CD4-positive, CD25-positive, alpha-beta regulatory T cell (primary cell): ENCODE data around the gene C10orf90. TPM values are rescaled to one million over a fixed set of nuclear protein-coding genes. Genes with fewer than 3 reads are reported as not detected.

Source experiments
- ATAC-seq, 2 donors: fragments of 150-1000 bp; cut with Tn5 transposase; one replicate each; pipeline ENCODE4 v1.10.0; 2021; ENCODE audit warnings: low read depth in 2 of 2, moderate number of reproducible peaks in 2 of 2, moderate library complexity in 1 of 2
- DNase-seq, 3 donors: peaks; one replicate each; pipeline versions ENCODE4 v3.0.0 to v3.0.0-alpha.2; 2012 to 2022; ENCODE audit warnings: mixed read lengths in 1 of 3
- H3K27ac ChIP-seq: one replicate; pipeline ENCODE4 v1.7.0; 2013; ENCODE audit warnings: mild to moderate bottlenecking, low read length; ENCODE audit not compliant: insufficient read depth, poor library complexity, severe bottlenecking
- H3K27me3 ChIP-seq: one replicate; pipeline ENCODE4 v1.7.0; 2013; ENCODE audit warnings: low read length; ENCODE audit not compliant: control insufficient read depth, insufficient read depth
- H3K36me3 ChIP-seq: one replicate; pipeline ENCODE4 v1.7.0; 2013; ENCODE audit warnings: mild to moderate bottlenecking, low read length, moderate library complexity; ENCODE audit not compliant: control insufficient read depth, insufficient read depth
- H3K4me1 ChIP-seq: 2 replicates; pipeline ENCODE4 v1.7.0; 2013; ENCODE audit warnings: mild to moderate bottlenecking, low read length; ENCODE audit not compliant: insufficient read depth, control insufficient read depth, poor library complexity, severe bottlenecking
- H3K4me3 ChIP-seq: one replicate; pipeline ENCODE4 v1.7.0; 2013; ENCODE audit warnings: low read depth, mild to moderate bottlenecking, low read length, moderate library complexity
- H3K9me3 ChIP-seq, 2 experiments: 1 replicate in 1 of 2; 2 replicates in 1 of 2; pipeline ENCODE4 v1.7.0; 2013; ENCODE audit warnings: low read length in 2 of 2, mild to moderate bottlenecking in 1 of 2, moderate library complexity in 1 of 2; ENCODE audit not compliant: control insufficient read depth in 2 of 2
- H3K27ac Mint-ChIP-seq, 3 donors: one replicate each; pipeline ENCODE4 v1.8.0; 2020 to 2022; ENCODE audit warnings: mild to moderate bottlenecking in 3 of 3, mixed read lengths in 3 of 3, moderate library complexity in 2 of 3
- H3K27me3 Mint-ChIP-seq: one replicate; pipeline ENCODE4 v1.8.0; 2022; ENCODE audit warnings: mild to moderate bottlenecking, mixed read lengths
- H3K36me3 Mint-ChIP-seq: one replicate; pipeline ENCODE4 v1.8.0; 2020; ENCODE audit warnings: mixed read lengths
- H3K4me1 Mint-ChIP-seq, 4 donors: one replicate each; pipeline ENCODE4 v1.8.0; 2020 to 2022; ENCODE audit warnings: mixed read lengths in 4 of 4, mild to moderate bottlenecking in 1 of 4
- H3K4me3 Mint-ChIP-seq, 4 donors: one replicate each; pipeline ENCODE4 v1.8.0; 2020 to 2022; ENCODE audit warnings: mild to moderate bottlenecking in 4 of 4, mixed read lengths in 4 of 4, moderate library complexity in 3 of 4
- H3K9me3 Mint-ChIP-seq, 7 donors: one replicate each; pipeline ENCODE4 v1.8.0; 2020 to 2022; ENCODE audit warnings: mixed read lengths in 7 of 7, mild to moderate bottlenecking in 3 of 7, moderate library complexity in 2 of 7
- polyA plus RNA-seq, 4 donors: library from polyadenylated mRNA; unstranded; fragments of 300-500 nt; fragmentation: Illumina TruSeq; gene quantifications; one replicate each; pipeline ENCODE4 v1.2.3, GENCODE V29; 2021
- total RNA-seq: library from RNA; stranded (reverse); gene quantifications from one replicate; pipeline ENCODE4 v1.2.3, GENCODE V29; 2022

Gene C10orf90
- total and polyA plus RNA-seq, 5 donors from 2014 or later: not detected

DNA sequence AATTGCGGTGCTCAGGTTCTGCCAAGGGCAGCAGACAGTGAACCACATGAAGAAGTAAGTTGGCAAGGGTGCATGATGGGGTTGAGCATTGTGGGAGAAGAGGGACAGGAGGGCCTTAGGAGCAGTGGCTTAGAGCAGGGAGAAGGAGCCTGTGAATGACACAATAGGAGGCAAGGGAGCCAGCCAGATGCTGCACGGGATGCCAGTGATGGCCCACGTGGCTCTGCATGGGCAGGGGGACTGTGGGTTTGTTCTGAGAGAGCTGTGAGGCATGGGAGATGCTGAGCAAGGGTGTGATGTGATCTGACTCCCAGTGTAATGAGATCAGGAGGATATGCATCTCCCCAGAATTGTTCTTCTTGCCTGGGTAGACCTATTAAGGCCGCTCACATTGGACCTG, 60.9 kb downstream of the C10orf90 start:
- H3K9me3 Mint-ChIP-seq: peaks cover 0 to 2% (median 0%) of the 10 kb centered on the region in 7 donors
- H3K27me3 Mint-ChIP-seq: peaks cover 9% of the 10 kb centered on the region
- no peak for ATAC-seq
- H3K4me1 Mint-ChIP-seq: no peaks in the 10 kb centered on the region
- H3K4me1 ChIP-seq: no peaks in the 10 kb centered on the region
- H3K4me3 ChIP-seq: no peak overlapping the region
- H3K36me3 Mint-ChIP-seq: no peaks in the 10 kb centered on the region
- no peaks in the 10 kb centered on the region for H3K9me3 ChIP-seq
- no peak overlapping the region for H3K27ac Mint-ChIP-seq
- no peak for DNase-seq
- H3K27me3 ChIP-seq: no peaks in the 10 kb centered on the region
- no peak overlapping the region for H3K27ac ChIP-seq
- no peak overlapping the region for H3K4me3 Mint-ChIP-seq
- no peaks in the 10 kb centered on the region for H3K36me3 ChIP-seq

DNA sequence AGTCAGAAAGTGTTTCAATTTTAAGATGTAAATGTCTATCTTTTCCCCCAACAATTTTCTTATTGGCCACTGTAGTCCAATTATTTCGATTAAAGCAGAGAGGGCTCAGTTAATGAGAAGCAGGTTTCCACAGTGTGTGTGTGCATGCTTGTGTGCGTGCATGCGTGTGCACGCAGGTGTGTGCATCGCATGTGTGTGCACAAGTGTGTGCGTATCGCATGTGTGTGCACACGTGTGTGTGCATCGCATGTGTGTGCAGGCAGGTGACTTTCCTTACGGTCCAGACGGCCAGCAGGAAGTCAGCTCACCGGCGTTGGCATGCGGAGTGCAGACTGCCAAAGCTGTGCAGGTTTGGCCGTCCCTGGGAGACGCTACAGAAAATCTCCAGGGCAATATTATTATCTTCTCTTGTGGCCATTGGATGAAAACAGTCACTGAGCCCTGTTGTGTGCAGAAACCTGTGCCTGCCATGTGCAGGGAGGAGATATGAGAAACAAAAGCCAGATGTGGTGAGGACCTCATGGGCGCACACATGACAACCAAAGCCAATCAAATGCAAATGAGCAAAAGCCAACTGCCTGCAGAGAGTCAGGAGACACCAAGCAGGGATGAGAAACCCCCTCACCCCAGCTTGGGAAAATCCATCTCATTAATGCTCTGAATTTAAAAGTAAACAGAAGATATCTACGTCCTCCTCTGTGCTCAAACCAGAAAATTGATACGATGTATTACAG, 70.4 kb downstream of the C10orf90 start:
- H3K4me3 ChIP-seq: no peak overlapping the region
- ATAC-seq: no peak
- H3K4me1 Mint-ChIP-seq: no peaks in the 10 kb centered on the region

DNA sequence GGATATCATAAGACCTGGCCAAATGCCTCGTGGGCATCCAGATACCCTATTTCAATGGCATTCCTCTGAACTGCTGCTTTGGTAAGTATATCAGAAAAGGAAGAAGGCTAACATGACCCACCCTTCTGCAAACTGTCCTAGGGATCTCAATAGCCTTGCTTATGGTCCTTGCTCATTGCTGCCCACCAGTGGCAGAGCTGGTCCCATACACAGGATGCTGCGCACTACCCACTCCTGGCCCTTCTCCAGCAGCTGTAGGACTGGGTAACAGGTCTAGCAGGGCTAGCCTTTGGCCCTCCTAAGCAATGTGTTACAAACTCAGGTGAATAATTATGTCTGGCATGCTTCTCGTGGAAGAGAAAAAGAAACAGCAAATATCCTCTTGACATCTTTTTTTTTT, 72.5 kb downstream of the C10orf90 start:
- ATAC-seq: peak in 1 of 2 donors; percentile 47
- no peak overlapping the region for H3K27ac ChIP-seq
- no peaks in the 10 kb centered on the region for H3K4me1 Mint-ChIP-seq
- no peak overlapping the region for H3K4me3 Mint-ChIP-seq
- H3K27me3 ChIP-seq: no peaks in the 10 kb centered on the region
- H3K27ac Mint-ChIP-seq: no peak overlapping the region
- peaks cover 0 to 2% (median 0%) of the 10 kb centered on the region in 7 donors for H3K9me3 Mint-ChIP-seq
- no peaks in the 10 kb centered on the region for H3K36me3 ChIP-seq
- H3K36me3 Mint-ChIP-seq: no peaks in the 10 kb centered on the region
- peak in 1 of 3 donors; percentile 4 for DNase-seq
- H3K9me3 ChIP-seq: no peaks in the 10 kb centered on the region
- H3K4me1 ChIP-seq: no peaks in the 10 kb centered on the region
- peaks cover 5% of the 10 kb centered on the region for H3K27me3 Mint-ChIP-seq
- H3K4me3 ChIP-seq: no peak overlapping the region

More for the DNA sequence above, 70.4 kb downstream of the C10orf90 start:
- H3K36me3 ChIP-seq: no peaks in the 10 kb centered on the region
- no peak overlapping the region for H3K4me3 Mint-ChIP-seq
- H3K27me3 Mint-ChIP-seq: no peaks in the 10 kb centered on the region
- no peaks in the 10 kb centered on the region for H3K36me3 Mint-ChIP-seq
- no peak for DNase-seq
- H3K9me3 ChIP-seq: no peaks in the 10 kb centered on the region
- no peak overlapping the region for H3K27ac Mint-ChIP-seq
- H3K27me3 ChIP-seq: no peaks in the 10 kb centered on the region
- no peaks in the 10 kb centered on the region for H3K4me1 ChIP-seq
- no peak overlapping the region for H3K27ac ChIP-seq
- H3K9me3 Mint-ChIP-seq: no peaks in the 10 kb centered on the region

DNA sequence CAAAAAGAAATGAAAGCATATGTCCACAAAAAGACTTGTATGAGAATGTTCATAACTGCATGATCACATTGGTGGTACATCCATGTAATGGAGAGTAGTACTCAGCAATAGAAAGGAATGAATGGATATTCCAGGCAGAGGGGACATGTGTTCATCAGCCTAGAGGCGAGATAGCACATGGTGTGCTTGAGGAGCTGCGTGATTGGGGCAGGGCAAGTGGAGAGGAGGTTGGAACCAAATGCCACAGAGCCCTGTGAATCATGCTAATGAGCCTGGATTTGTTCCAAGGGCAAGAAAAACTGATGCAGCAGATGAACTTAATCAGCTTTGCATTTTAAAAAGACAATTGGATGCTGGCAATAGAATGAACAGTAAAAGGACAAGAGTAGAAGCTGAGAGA, 73.3 kb downstream of the C10orf90 start:
- H3K36me3 Mint-ChIP-seq: no peaks in the 10 kb centered on the region
- peaks cover 5% of the 10 kb centered on the region for H3K27me3 Mint-ChIP-seq
- Histone ChIP-seq H3K36me3 (no peaks in the 10 kb centered on the region), H3K4me3 (no peak overlapping the region), H3K27ac (no peak overlapping the region), H3K27me3 (peaks cover 3% of the 10 kb centered on the region), H3K9me3 (no peaks in the 10 kb centered on the region), H3K4me1 (no peaks in the 10 kb centered on the region)
- H3K4me1 Mint-ChIP-seq: no peaks in the 10 kb centered on the region
- no peak overlapping the region for H3K4me3 Mint-ChIP-seq
- no peak for DNase-seq
- no peak for ATAC-seq
- H3K27ac Mint-ChIP-seq: no peak overlapping the region
- H3K9me3 Mint-ChIP-seq: peaks cover 0 to 2% (median 0%) of the 10 kb centered on the region in 7 donors

DNA sequence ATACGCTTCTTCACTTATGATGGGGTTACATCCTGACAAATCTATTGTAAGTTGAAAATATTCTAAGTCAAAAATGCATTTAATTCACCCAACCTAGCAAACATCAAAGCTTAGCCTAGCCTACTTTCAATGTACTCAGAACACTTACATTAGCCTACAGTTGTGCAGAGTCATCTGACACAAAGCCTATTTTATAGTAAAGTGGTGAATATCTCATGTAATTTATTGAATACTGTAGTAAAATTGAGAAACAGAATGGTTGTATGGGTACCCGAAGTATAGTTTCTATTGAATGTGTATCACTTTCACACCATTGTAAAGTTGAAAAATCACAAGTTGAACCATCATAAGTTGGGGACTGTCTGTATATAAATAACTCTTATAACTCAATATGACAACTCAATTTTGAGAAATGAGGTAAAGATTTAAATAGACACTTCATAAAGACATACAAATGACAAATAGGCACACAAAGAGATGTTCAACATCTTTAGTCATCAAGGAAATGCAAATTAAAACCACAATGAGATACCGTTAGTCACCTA, 73.9 kb downstream of the C10orf90 start:
- no peaks in the 10 kb centered on the region for H3K9me3 ChIP-seq
- Mint-ChIP-seq H3K36me3 (no peaks in the 10 kb centered on the region), H3K4me1 (no peaks in the 10 kb centered on the region), H3K27me3 (peaks cover 5% of the 10 kb centered on the region), H3K27ac (no peak overlapping the region), H3K9me3 (peaks cover 0 to 2% (median 0%) of the 10 kb centered on the region in 7 donors), H3K4me3 (no peak overlapping the region)
- no peaks in the 10 kb centered on the region for H3K36me3 ChIP-seq
- DNase-seq (no peak), ATAC-seq (no peak)
- no peaks in the 10 kb centered on the region for H3K4me1 ChIP-seq
- H3K4me3 ChIP-seq: no peak overlapping the region
- no peak overlapping the region for H3K27ac ChIP-seq
- peaks cover 3% of the 10 kb centered on the region for H3K27me3 ChIP-seq

DNA sequence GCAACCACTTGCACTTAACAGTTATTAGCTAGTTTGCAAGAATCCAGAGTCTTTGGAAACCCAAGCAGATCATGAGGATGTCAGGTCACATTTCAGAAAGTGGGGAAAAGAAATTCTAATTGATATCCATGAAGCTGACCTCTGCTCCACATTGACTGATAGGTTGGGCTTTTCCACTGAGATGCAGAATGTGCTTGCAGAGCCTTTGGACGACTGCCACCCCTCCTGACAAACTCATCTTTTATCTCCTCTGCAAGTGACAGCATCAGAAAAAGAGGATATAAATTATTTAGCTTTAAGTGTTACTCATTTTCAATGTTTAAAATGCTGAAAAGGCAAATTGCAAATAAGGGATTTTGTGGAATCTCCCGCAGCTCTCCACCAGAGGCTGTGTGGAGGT, 75.3 kb downstream of the C10orf90 start:
- Mint-ChIP-seq H3K36me3 (no peaks in the 10 kb centered on the region), H3K9me3 (peaks cover 0 to 3% (median 0%) of the 10 kb centered on the region in 7 donors), H3K4me1 (no peaks in the 10 kb centered on the region), H3K27me3 (peaks cover 5% of the 10 kb centered on the region), H3K4me3 (no peak overlapping the region), H3K27ac (no peak overlapping the region)
- Histone ChIP-seq H3K27me3 (peaks cover 3% of the 10 kb centered on the region), H3K4me3 (no peak overlapping the region), H3K9me3 (no peaks in the 10 kb centered on the region), H3K4me1 (no peaks in the 10 kb centered on the region), H3K36me3 (no peaks in the 10 kb centered on the region), H3K27ac (no peak overlapping the region)
- DNase-seq (no peak), ATAC-seq (no peak)

DNA sequence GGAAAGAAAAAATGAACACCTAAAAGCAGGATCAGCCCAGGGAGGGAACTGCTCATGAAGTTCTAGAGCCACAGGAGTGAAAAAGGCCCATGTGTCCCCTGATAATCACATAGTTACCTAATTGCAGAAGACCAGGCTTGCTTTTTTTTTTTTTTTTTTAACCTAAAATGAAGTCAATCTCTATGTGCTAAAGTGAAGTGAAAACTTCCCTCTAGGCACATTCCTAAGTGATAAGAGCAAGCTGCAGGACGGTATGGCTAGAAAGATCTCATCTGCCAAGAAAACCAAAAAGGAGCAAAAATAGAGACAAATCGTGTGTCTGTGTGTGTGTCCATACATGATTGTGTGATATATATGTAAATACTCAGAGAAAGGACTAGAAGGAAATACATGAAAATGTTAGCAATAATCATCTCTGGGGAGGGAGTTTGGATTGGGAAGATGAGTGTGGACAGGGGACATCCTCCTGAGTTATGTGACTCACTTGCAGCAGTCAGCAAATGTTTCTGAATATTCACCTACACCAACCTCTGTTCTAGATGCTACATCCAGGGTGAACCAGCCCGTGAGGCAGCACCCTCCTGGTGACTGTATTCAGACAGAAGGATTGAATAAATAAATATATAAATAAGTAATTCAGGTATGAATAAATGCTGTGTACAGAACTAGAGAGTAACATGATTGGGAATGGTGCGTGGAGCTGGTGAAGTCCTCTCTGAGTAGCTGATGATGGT, 76.4 kb downstream of the C10orf90 start:
- Histone ChIP-seq H3K36me3 (no peaks in the 10 kb centered on the region), H3K4me1 (no peaks in the 10 kb centered on the region), H3K27me3 (peaks cover 3% of the 10 kb centered on the region), H3K27ac (no peak overlapping the region), H3K4me3 (no peak overlapping the region), H3K9me3 (no peaks in the 10 kb centered on the region)
- Mint-ChIP-seq H3K27ac (peak overlapping the region in 1 of 3 donors; percentile 8), H3K4me1 (no peaks in the 10 kb centered on the region), H3K27me3 (peaks cover 5% of the 10 kb centered on the region), H3K9me3 (peaks cover 0 to 3% (median 0%) of the 10 kb centered on the region in 7 donors), H3K4me3 (no peak overlapping the region), H3K36me3 (no peaks in the 10 kb centered on the region)
- ATAC-seq (no peak), DNase-seq (no peak)
